Neutrophil (primary cell): ENCODE measurements around the gene CABLES2.

Source experiments
- H3K27ac ChIP-seq: fragments of 200-600 bp; sonication (generic); 2 replicates; pipeline ENCODE4 v1.5.1; 2016; ENCODE audit warnings: mild to moderate bottlenecking, moderate library complexity
- H3K27me3 ChIP-seq: fragments of 200-600 bp; sonication (generic); 2 replicates; pipeline ENCODE4 v1.6.0; 2016; ENCODE audit warnings: mild to moderate bottlenecking
- H3K36me3 ChIP-seq: fragments of 200-600 bp; sonication (generic); 2 replicates; pipeline ENCODE4 v1.5.1; 2017
- H3K4me1 ChIP-seq, 2 experiments: fragments of 200-600 bp in 1 of 2; sonication (generic) in 1 of 2; 1 replicate in 1 of 2; 2 replicates in 1 of 2; pipeline versions ENCODE4 v1.5.1 to v1.6.1; 2013 to 2016; ENCODE audit warnings: low read depth in 1 of 2, low read length in 1 of 2, mild to moderate bottlenecking in 1 of 2, moderate library complexity in 1 of 2; ENCODE audit not compliant: control insufficient read depth in 1 of 2, insufficient read depth in 1 of 2
- H3K4me3 ChIP-seq, 2 experiments: fragments of 200-600 bp in 1 of 2; sonication (generic) in 1 of 2; 1 replicate in 1 of 2; 2 replicates in 1 of 2; pipeline ENCODE4 v1.5.1; 2013 to 2016; ENCODE audit warnings: low read depth in 1 of 2, low read length in 1 of 2, mild to moderate bottlenecking in 1 of 2, moderate library complexity in 1 of 2
- H3K9me3 ChIP-seq: fragments of 200-600 bp; sonication (generic); 2 replicates; pipeline ENCODE4 v1.5.1; 2016
- CTCF ChIP-seq: fragments of 200-600 bp; sonication (generic); IDR thresholded peaks from 2 replicates; pipeline ENCODE4 v1.5.1; 2016; ENCODE audit warnings: antibody characterized with exemption

The CABLES2 gene

GRCh38 chr20:62347445-62347844, 59.6 kb downstream of the CABLES2 start:
- Histone ChIP-seq H3K27me3 (peaks cover 2% of the 10 kb centered on the region), H3K27ac (no peak overlapping the region), H3K4me1 (no peaks in the 10 kb centered on the region), H3K4me3 (no peak overlapping the region), H3K36me3 (no peaks in the 10 kb centered on the region), H3K9me3 (no peaks in the 10 kb centered on the region)
- TF ChIP-seq CTCF, result no peak

DNA sequence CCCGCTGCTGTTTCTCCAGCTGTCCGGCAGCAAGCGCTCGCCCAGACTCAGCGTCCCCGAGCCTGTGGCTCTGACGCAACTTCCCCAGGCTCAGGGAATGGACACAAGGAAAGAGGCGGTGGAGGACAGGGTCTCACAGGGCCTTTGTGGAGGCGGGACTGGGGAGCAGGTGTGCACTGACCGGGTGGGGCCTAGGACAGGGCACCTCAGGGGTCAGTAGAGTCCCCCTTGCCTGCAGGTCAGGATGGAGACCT, 60.0 kb downstream of the CABLES2 start:
- Histone ChIP-seq H3K9me3 (no peaks in the 10 kb centered on the region), H3K4me3 (no peak overlapping the region), H3K27me3 (peaks cover 2% of the 10 kb centered on the region), H3K27ac (no peak overlapping the region), H3K36me3 (no peaks in the 10 kb centered on the region), H3K4me1 (no peaks in the 10 kb centered on the region)
- TF ChIP-seq CTCF, result no peak

- Histone ChIP-seq H3K27ac (no peak overlapping the region), H3K36me3 (no peaks in the 10 kb centered on the region), H3K27me3 (peaks cover 2% of the 10 kb centered on the region), H3K4me3 (no peak overlapping the region), H3K9me3 (no peaks in the 10 kb centered on the region), H3K4me1 (no peaks in the 10 kb centered on the region)
- TF ChIP-seq CTCF, result no peak
Measured at GRCh38 chr20:62346398-62347150, 60.5 kb downstream of the CABLES2 start.

DNA sequence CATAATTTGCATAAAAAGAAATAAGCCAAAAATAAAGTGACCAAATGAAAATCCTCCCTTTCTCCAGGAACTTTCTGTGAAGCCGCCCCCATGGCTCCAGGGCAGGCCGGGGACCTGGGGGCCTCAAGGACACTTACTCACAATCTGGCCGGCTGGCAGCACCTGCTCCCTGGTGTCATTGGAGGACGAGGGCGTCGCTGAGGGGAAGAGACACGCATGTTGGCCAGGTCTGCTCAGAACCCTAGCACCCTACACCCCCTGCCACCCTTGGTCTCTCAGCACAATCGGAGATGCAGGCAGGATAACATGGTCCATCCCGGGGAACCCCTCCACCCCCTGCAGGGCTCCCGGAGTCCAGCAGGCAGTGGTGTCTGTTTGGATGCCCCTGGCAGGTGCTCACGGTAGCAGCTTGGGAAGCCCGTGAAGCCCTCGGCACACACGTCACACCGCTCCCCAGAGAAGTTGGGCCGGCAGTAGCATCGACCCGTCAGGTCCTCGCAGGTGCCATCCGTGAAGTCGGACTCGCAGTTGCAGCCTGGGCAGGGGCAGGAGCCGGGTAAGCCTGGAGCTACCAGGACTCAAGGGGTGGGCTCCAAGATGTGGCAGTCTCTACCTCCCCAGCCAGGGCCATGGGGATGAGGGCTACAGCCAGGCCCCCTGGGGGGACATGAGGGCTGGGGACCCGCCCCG, 61.3 kb downstream of the CABLES2 start:
- Histone ChIP-seq H3K36me3 (no peaks in the 10 kb centered on the region), H3K4me1 (no peaks in the 10 kb centered on the region), H3K27me3 (peaks cover 2% of the 10 kb centered on the region), H3K4me3 (no peak overlapping the region), H3K27ac (no peak overlapping the region), H3K9me3 (no peaks in the 10 kb centered on the region)
- TF ChIP-seq CTCF, result no peak

GRCh38 chr20:62344782-62345181, 62.3 kb downstream of the CABLES2 start:
- TF ChIP-seq CTCF, result no peak
- no peaks in the 10 kb centered on the region for H3K36me3 ChIP-seq
- no peak overlapping the region for H3K4me3 ChIP-seq

More at GRCh38 chr20:62344782-62345181, 62.3 kb downstream of the CABLES2 start:
- Histone ChIP-seq H3K27ac (no peak overlapping the region), H3K4me1 (no peaks in the 10 kb centered on the region), H3K9me3 (no peaks in the 10 kb centered on the region), H3K27me3 (peaks cover 2% of the 10 kb centered on the region)
